Measurements from ENCODE around the gene XCL2.
"Not testable (repeated sequence)": the region's sequence is repeated elsewhere in the genome, so short reads cannot be mapped to it uniquely, and the experiment has no call there.

The XCL2 gene

GRCh38 chr1:168543840-168544498 lies at the start of gene XCL2:
XCL2 (minus strand) TSS chr1:168543997; CDS start chr1:168543964, 33 bp downstream.
- not testable (repeated sequence) for DNase-seq

- no peak for DNase-seq
Measured at GRCh38 chr1:168591641-168592250, 47.9 kb upstream of the XCL2 start.

- no peak for DNase-seq
Measured at GRCh38 chr1:168591066-168591465, 47.3 kb upstream of the XCL2 start.

- DNase-seq = no peak
Measured at GRCh38 chr1:168589167-168589566, 45.4 kb upstream of the XCL2 start.

- DNase-seq = no peak
Measured at GRCh38 chr1:168585937-168586336, 42.1 kb upstream of the XCL2 start.

GRCh38 chr1:168585191-168585590 lies 41.4 kb upstream of the XCL2 start:
- peak in 1 of 2 donors; percentile 34 for DNase-seq

GRCh38 chr1:168583571-168583970 lies 39.8 kb upstream of the XCL2 start:
- DNase-seq = no peak

GRCh38 chr1:168582688-168583336 lies 39.0 kb upstream of the XCL2 start:
- DNase-seq = no peak

- DNase-seq = no peak
Measured at GRCh38 chr1:168581817-168582572, 38.2 kb upstream of the XCL2 start.

- DNase-seq = not testable (repeated sequence)
Measured at GRCh38 chr1:168580991-168581390, 37.2 kb upstream of the XCL2 start.

- not testable (repeated sequence) for DNase-seq
Measured at GRCh38 chr1:168580290-168580689, 36.5 kb upstream of the XCL2 start.

GRCh38 chr1:168578531-168579185 lies 34.9 kb upstream of the XCL2 start:
- DNase-seq = not testable (repeated sequence)

GRCh38 chr1:168576245-168576688 lies 32.5 kb upstream of the XCL2 start, which contains the start of gene XCL1:
XCL1 (plus strand) TSS chr1:168576605; CDS start chr1:168576638, 33 bp downstream.
- not testable (repeated sequence) for DNase-seq

GRCh38 chr1:168574234-168574633 lies 30.4 kb upstream of the XCL2 start:
- not testable (repeated sequence) for DNase-seq

- no peak for DNase-seq
Measured at GRCh38 chr1:168572633-168573032, 28.8 kb upstream of the XCL2 start.

- no peak for DNase-seq
Measured at GRCh38 chr1:168570652-168571051, 26.9 kb upstream of the XCL2 start.

GRCh38 chr1:168568346-168568745 lies 24.5 kb upstream of the XCL2 start:
- no peak for DNase-seq

- DNase-seq = no peak
Measured at GRCh38 chr1:168567568-168567967, 23.8 kb upstream of the XCL2 start.

GRCh38 chr1:168567007-168567406 lies 23.2 kb upstream of the XCL2 start:
- DNase-seq = no peak

GRCh38 chr1:168565825-168566224 lies 22.0 kb upstream of the XCL2 start:
- DNase-seq = no peak

- DNase-seq = no peak
Measured at GRCh38 chr1:168561989-168562388, 18.2 kb upstream of the XCL2 start.

GRCh38 chr1:168560370-168560769 lies 16.6 kb upstream of the XCL2 start:
- no peak for DNase-seq

GRCh38 chr1:168556647-168557046 lies 12.8 kb upstream of the XCL2 start:
- DNase-seq = no peak

Data from hippocampal formation (tissue), 2 donors.